SK-N-DZ (cell line): ENCODE measurements around the gene MPDZ.

Experiments
- DNase-seq: peaks from one replicate; pipeline ENCODE4 v3.0.0-alpha.2; 2015; ENCODE audit warnings: low spot score

Gene MPDZ

GRCh38 chr9:13140843-13141592 is 138.5 kb downstream of the MPDZ start:
- no peak for DNase-seq

- no peak for DNase-seq
These were observed 139.8 kb downstream of the MPDZ start for GRCh38 chr9:13139641-13140171.

GRCh38 chr9:13137426-13137825 is 142.1 kb downstream of the MPDZ start:
- DNase-seq: no peak

- no peak for DNase-seq
These were observed 147.5 kb downstream of the MPDZ start for GRCh38 chr9:13131991-13132390.

GRCh38 chr9:13131416-13131815 is 148.1 kb downstream of the MPDZ start:
- DNase-seq: no peak

- no peak for DNase-seq
These were observed 151.1 kb downstream of the MPDZ start for GRCh38 chr9:13128266-13128860.

- DNase-seq: no peak
These were observed 152.4 kb downstream of the MPDZ start for GRCh38 chr9:13127131-13127530.

- no peak for DNase-seq
These were observed 154.2 kb downstream of the MPDZ start for GRCh38 chr9:13125261-13125660.

- no peak for DNase-seq
These were observed 156.6 kb downstream of the MPDZ start for GRCh38 chr9:13122756-13123369.

GRCh38 chr9:13118313-13118712 is 161.2 kb downstream of the MPDZ start:
- DNase-seq: no peak

GRCh38 chr9:13116292-13116691 is 163.2 kb downstream of the MPDZ start:
- DNase-seq: no peak

- DNase-seq: no peak
These were observed 165.7 kb downstream of the MPDZ start for GRCh38 chr9:13113751-13114150.

GRCh38 chr9:13113216-13113615 is 166.3 kb downstream of the MPDZ start:
- no peak for DNase-seq

GRCh38 chr9:13111778-13112177 is 167.7 kb downstream of the MPDZ start:
- no peak for DNase-seq

GRCh38 chr9:13110766-13111417 is 168.6 kb downstream of the MPDZ start:
- DNase-seq: no peak

GRCh38 chr9:13109781-13110180 is 169.7 kb downstream of the MPDZ start:
- no peak for DNase-seq

GRCh38 chr9:13107008-13107407 is 172.5 kb downstream of the MPDZ start:
- no peak for DNase-seq

GRCh38 chr9:13100914-13101572 is 178.4 kb downstream of the MPDZ start:
- DNase-seq: no peak

- DNase-seq: no peak
These were observed 184.4 kb downstream of the MPDZ start for GRCh38 chr9:13095056-13095455.

GRCh38 chr9:13090628-13091027 is 188.9 kb downstream of the MPDZ start:
- no peak for DNase-seq

GRCh38 chr9:13089666-13090065 is 189.8 kb downstream of the MPDZ start:
- DNase-seq: no peak
